GM12875 (cell line): ENCODE data around the gene DDX41.

ENCODE experiments used
- H3K4me3 ChIP-seq: one replicate; pipeline ENCODE4 v1.5.1; 2011; ENCODE audit warnings: low read depth, low read length, control low read depth
- CTCF ChIP-seq: IDR thresholded peaks from 2 replicates; pipeline ENCODE4 v1.5.1; 2011; ENCODE audit warnings: low read depth, mild to moderate bottlenecking, control low read depth, inconsistent platforms, low read length, moderate library complexity, borderline replicate concordance; ENCODE audit not compliant: insufficient read depth

The DDX41 gene

GRCh38 chr5:177469750-177470525, 46.8 kb downstream of the DDX41 start:
- no peak overlapping the region for H3K4me3 ChIP-seq
- TF ChIP-seq CTCF = no peak

GRCh38 chr5:177468685-177469628, 47.8 kb downstream of the DDX41 start:
- no peak overlapping the region for H3K4me3 ChIP-seq
- TF ChIP-seq CTCF = no peak

- H3K4me3 ChIP-seq = no peak overlapping the region
- TF ChIP-seq CTCF = no peak
Observed at GRCh38 chr5:177468329-177468684, 48.5 kb downstream of the DDX41 start.

GRCh38 chr5:177467436-177467835, 49.3 kb downstream of the DDX41 start:
- TF ChIP-seq CTCF = no peak
- no peak overlapping the region for H3K4me3 ChIP-seq

DNA sequence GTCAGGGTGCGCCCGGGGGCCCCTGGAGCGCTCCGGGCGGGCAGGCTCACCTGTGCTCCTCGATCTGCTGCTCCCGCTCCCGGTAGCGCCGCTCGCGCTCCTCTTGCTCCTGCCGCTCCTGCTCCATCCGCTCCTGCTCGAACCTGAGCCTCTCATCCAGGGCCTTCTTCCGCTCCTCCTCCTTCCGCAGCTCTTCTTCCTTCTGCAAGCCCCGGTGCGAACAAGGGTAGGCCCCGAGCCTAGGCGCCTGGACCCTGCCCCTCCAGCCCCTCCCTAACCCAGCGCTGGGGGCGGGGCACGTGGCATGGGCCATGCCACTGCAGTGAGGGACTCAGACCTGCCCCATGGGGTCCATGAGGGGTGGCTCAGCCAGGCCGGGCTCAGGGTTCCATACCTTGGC, 49.9 kb downstream of the DDX41 start:
- no peak for TF ChIP-seq CTCF
- H3K4me3 ChIP-seq = no peak overlapping the region

DNA sequence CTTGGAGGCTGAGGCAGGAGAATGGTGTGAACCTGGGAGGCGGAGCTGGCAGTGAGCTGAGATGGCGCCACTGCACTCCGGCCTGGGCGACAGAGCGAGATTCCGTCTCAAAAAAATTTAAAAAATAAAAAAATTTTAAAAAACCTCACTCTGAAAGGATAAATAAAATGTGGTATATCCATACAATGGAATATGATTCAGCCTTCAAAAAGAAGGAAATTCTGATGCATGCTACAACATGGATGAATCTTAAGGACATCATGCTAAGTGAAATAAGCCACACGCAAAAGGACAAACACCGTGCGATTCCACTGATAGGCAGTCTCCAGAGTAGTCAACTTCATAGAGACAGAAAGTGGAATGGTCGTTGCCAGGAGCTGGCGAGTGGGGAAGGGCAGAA, 51.7 kb downstream of the DDX41 start:
- no peak overlapping the region for H3K4me3 ChIP-seq
- TF ChIP-seq CTCF = no peak

GRCh38 chr5:177462021-177462670, 54.6 kb downstream of the DDX41 start:
- no peak for TF ChIP-seq CTCF
- no peak overlapping the region for H3K4me3 ChIP-seq
